ENCODE data around the gene VEGFB. TPM values are rescaled to one million over a fixed set of nuclear protein-coding genes. Genes with fewer than 3 reads are reported as not detected.

VEGFB gene
- total RNA-seq, 1 experiment from 2014 or later = 47.5 TPM

DNA sequence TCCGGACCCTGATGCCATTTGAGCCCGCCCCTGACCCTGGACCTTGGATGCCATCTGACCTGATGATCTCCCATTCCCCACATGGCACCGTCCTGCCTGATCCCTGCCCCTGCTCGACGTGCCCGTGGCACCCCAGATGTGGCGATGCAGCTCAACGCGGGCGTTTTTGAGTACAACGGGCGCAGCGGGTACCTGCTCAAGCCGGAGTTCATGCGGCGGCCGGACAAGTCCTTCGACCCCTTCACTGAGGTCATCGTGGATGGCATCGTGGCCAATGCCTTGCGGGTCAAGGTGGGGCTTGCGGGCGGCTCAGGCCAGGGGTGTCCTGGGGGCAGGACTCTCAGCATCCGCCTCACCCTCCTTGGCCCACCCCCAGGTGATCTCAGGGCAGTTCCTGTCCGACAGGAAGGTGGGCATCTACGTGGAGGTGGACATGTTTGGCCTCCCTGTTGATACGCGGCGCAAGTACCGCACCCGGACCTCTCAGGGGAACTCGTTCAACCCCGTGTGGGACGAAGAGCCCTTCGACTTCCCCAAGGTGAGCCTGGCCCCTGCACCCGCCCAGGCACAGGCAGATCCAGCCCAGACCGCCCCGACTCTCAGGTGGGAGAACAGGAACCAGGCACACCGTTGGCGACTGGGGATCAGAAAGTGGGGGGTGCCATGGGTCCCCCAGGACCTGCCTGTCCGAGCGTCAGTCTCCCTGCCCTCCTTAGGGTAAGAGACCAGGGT lies 28.1 kb downstream of the VEGFB start:
- DNase-seq (ENCODE audit: low read depth, low spot score) (no peak), ATAC-seq (no peak)
- intact Hi-C loops (cut with micrococcal nuclease) = no loop called here
- TF ChIP-seq POLR2AphosphoS5 (IDR thresholded peaks at IDR 0.05; ENCODE audit: low read depth, low read length) = no peak
- no peak for TF ChIP-seq CBX3 (IDR thresholded peaks at IDR 0.05; ENCODE audit: low read depth)
- no peak for TF ChIP-seq EZH2phosphoT487 (IDR thresholded peaks at IDR 0.05; ENCODE audit: borderline replicate concordance)
- no peak for TF ChIP-seq CTCF (IDR thresholded peaks at IDR 0.05 in 2 of 3, conservative IDR thresholded peaks at IDR 0.05 in 1 of 3; ENCODE audit: borderline replicate concordance in 1 of 3, insufficient read depth in 1 of 3, low read depth in 2 of 3, low read length in 2 of 3)
- no peak for TF ChIP-seq POLR2A (IDR thresholded peaks at IDR 0.05; ENCODE audit: borderline replicate concordance, extremely low read depth, insufficient read depth, insufficient read length)
- TF ChIP-seq FOSL1 (IDR thresholded peaks at IDR 0.05; ENCODE audit: low read depth) = no peak
- TF ChIP-seq ZNF274 (IDR thresholded peaks at IDR 0.05; ENCODE audit: low read depth, low read length) = no peak
- no peak for TF ChIP-seq ZFX (IDR thresholded peaks at IDR 0.05)
- TF ChIP-seq, protein P1, sequence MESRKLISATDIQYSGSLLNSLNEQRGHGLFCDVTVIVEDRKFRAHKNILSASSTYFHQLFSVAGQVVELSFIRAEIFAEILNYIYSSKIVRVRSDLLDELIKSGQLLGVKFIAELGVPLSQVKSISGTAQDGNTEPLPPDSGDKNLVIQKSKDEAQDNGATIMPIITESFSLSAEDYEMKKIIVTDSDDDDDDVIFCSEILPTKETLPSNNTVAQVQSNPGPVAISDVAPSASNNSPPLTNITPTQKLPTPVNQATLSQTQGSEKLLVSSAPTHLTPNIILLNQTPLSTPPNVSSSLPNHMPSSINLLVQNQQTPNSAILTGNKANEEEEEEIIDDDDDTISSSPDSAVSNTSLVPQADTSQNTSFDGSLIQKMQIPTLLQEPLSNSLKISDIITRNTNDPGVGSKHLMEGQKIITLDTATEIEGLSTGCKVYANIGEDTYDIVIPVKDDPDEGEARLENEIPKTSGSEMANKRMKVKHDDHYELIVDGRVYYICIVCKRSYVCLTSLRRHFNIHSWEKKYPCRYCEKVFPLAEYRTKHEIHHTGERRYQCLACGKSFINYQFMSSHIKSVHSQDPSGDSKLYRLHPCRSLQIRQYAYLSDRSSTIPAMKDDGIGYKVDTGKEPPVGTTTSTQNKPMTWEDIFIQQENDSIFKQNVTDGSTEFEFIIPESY (IDR thresholded peaks at IDR 0.05; ENCODE audit: extremely low read depth, insufficient replicate concordance, low read length) = no peak
- no peak for TF ChIP-seq SIN3A (IDR thresholded peaks at IDR 0.05; ENCODE audit: low read depth)
- TF ChIP-seq SRF (IDR thresholded peaks at IDR 0.05; ENCODE audit: low read depth) = no peak
- no peak for TF ChIP-seq RAD21 (IDR thresholded peaks at IDR 0.05; ENCODE audit: low read depth)
- TF ChIP-seq JUND (IDR thresholded peaks at IDR 0.05) = no peak
- TF ChIP-seq REST (IDR thresholded peaks at IDR 0.05; ENCODE audit: low read depth) = no peak
- TF ChIP-seq YY1 (IDR thresholded peaks at IDR 0.05; ENCODE audit: extremely low read depth, insufficient replicate concordance, low read depth, low read length) = no peak
- TF ChIP-seq ELF1 (IDR thresholded peaks at IDR 0.05; ENCODE audit: borderline replicate concordance, low read depth) = no peak
- TF ChIP-seq SP1 (IDR thresholded peaks at IDR 0.05; ENCODE audit: low read depth) = no peak
- BruUV-seq (replicated peaks) = no TSS peak
- H3K9me3 ChIP-seq (ENCODE audit: control insufficient read depth in 1 of 2, insufficient read depth in 1 of 2, low read depth in 1 of 2, low read length in 2 of 2) = no peaks in the 10 kb centered on the region
- H3K4me1 ChIP-seq (ENCODE audit: control insufficient read depth in 1 of 2, insufficient read depth in 2 of 2, low read length in 2 of 2) = peaks cover 0 to 1% of the 10 kb centered on the region in 2 experiments; a peak in 2 of 4 replicates
- H3K79me2 ChIP-seq (ENCODE audit: insufficient read depth, low read length) = peaks cover 6% of the 10 kb centered on the region; the same call in 1 of the 2 replicates
- no peak overlapping the region; the same call in 1 of the 2 replicates for H3K27ac ChIP-seq (ENCODE audit: low read depth, low read length)
- ChIA-PET CTCF (no interaction called here), RAD21 (ENCODE audit: low non-redundant PET in 1 of 2, low total read pairs in 2 of 2, uncharacterized antibody in 2 of 2, unreplicated experiment in 2 of 2) (no interaction called here), POLR2A (interaction anchor here (0.9 to 1.3 kb wide), 3 partner anchors 8 to 93 kb away, joined by 3 to 5 read pairs (median 3); no protein-coding TSS in a partner anchor)
- H3K27me3 ChIP-seq (ENCODE audit: insufficient read depth, low read length) = no peaks in the 10 kb centered on the region
- H3K9ac ChIP-seq (ENCODE audit: low read length) = no peak overlapping the region
- H3K4me3 ChIP-seq (replicated peaks in 1 of 2; ENCODE audit: low read depth in 1 of 2, low read length in 2 of 2) = no peak overlapping the region
- no peaks in the 10 kb centered on the region for H3K9me2 ChIP-seq (ENCODE audit: insufficient read depth)
- H4K20me1 ChIP-seq (ENCODE audit: insufficient read depth) = no peaks in the 10 kb centered on the region
- no peak overlapping the region for H3K4me2 ChIP-seq (ENCODE audit: low read length)
- H2AFZ ChIP-seq (ENCODE audit: low read depth, low read length, poor library complexity, severe bottlenecking) = no peak overlapping the region
- H3K36me3 ChIP-seq (ENCODE audit: control insufficient read depth in 1 of 2, insufficient read depth in 2 of 2, low read length in 2 of 2) = peaks cover 19 to 54% of the 10 kb centered on the region in 2 experiments; a peak in 3 of 4 replicates
